HepG2 (cell line): Measurements from ENCODE around the gene PLAAT1.

Experiments
- CTCF ChIP-seq: sonication (generic); formaldehyde crosslinking; IDR thresholded peaks from 2 replicates; pipeline ENCODE4 v1.5.0; 2020; ENCODE audit warnings: mild to moderate bottlenecking, missing genetic modification reagents, moderate library complexity
- ELF1 ChIP-seq: sonication (generic); formaldehyde crosslinking; IDR thresholded peaks from 2 replicates; pipeline ENCODE4 v1.4.0; 2020; ENCODE audit warnings: missing genetic modification reagents
- PITX1 ChIP-seq: sonication (generic); formaldehyde crosslinking; IDR thresholded peaks from 2 replicates; pipeline ENCODE4 v1.5.1; 2020; ENCODE audit warnings: mild to moderate bottlenecking, missing genetic modification reagents
- SMC3 ChIP-seq: IDR thresholded peaks from 2 replicates; pipeline ENCODE4 v1.6.1; 2011; ENCODE audit warnings: low read length, improper control_type of control experiment
- ZNF121 ChIP-seq: sonication (generic); formaldehyde crosslinking; IDR thresholded peaks from 2 replicates; pipeline ENCODE4 v1.5.0; 2020; ENCODE audit warnings: mild to moderate bottlenecking, missing genetic modification reagents
- TF ChIP-seq, protein P1 (sequence below): sonication (generic); formaldehyde crosslinking; IDR thresholded peaks from 2 replicates; pipeline ENCODE4 v1.5.1; 2020; ENCODE audit warnings: mild to moderate bottlenecking, missing genetic modification reagents, moderate library complexity
- TF ChIP-seq, protein P2 (sequence below): sonication (generic); formaldehyde crosslinking; IDR thresholded peaks from 2 replicates; pipeline ENCODE4 v1.4.0; 2020; ENCODE audit warnings: missing genetic modification reagents

GRCh38 chr3:193212844-193213243 lies 28.2 kb upstream of the PLAAT1 start:
- TF ChIP-seq CTCF (CRISPR knock-in tag) (no peak), SMC3 (no peak), PITX1 (CRISPR knock-in tag) (no peak), ZNF121 (CRISPR knock-in tag) (no peak), ELF1 (no peak)
- TF ChIP-seq, protein P1, sequence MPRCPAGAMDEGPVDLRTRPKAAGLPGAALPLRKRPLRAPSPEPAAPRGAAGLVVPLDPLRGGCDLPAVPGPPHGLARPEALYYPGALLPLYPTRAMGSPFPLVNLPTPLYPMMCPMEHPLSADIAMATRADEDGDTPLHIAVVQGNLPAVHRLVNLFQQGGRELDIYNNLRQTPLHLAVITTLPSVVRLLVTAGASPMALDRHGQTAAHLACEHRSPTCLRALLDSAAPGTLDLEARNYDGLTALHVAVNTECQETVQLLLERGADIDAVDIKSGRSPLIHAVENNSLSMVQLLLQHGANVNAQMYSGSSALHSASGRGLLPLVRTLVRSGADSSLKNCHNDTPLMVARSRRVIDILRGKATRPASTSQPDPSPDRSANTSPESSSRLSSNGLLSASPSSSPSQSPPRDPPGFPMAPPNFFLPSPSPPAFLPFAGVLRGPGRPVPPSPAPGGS = no peak
- TF ChIP-seq, protein P2, sequence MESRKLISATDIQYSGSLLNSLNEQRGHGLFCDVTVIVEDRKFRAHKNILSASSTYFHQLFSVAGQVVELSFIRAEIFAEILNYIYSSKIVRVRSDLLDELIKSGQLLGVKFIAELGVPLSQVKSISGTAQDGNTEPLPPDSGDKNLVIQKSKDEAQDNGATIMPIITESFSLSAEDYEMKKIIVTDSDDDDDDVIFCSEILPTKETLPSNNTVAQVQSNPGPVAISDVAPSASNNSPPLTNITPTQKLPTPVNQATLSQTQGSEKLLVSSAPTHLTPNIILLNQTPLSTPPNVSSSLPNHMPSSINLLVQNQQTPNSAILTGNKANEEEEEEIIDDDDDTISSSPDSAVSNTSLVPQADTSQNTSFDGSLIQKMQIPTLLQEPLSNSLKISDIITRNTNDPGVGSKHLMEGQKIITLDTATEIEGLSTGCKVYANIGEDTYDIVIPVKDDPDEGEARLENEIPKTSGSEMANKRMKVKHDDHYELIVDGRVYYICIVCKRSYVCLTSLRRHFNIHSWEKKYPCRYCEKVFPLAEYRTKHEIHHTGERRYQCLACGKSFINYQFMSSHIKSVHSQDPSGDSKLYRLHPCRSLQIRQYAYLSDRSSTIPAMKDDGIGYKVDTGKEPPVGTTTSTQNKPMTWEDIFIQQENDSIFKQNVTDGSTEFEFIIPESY (CRISPR knock-in tag) = no peak
